Measurements from ENCODE around the gene HIGD2B. TPM values are rescaled to one million over a fixed set of nuclear protein-coding genes. Genes with fewer than 3 reads are reported as not detected.

The HIGD2B gene, protein sequence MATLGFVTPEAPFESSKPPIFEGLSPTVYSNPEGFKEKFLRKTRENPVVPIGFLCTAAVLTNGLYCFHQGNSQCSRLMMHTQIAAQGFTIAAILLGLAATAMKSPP
- total RNA-seq (ENCODE audit: low replicate concordance), result not detected in 2 replicates

DNA sequence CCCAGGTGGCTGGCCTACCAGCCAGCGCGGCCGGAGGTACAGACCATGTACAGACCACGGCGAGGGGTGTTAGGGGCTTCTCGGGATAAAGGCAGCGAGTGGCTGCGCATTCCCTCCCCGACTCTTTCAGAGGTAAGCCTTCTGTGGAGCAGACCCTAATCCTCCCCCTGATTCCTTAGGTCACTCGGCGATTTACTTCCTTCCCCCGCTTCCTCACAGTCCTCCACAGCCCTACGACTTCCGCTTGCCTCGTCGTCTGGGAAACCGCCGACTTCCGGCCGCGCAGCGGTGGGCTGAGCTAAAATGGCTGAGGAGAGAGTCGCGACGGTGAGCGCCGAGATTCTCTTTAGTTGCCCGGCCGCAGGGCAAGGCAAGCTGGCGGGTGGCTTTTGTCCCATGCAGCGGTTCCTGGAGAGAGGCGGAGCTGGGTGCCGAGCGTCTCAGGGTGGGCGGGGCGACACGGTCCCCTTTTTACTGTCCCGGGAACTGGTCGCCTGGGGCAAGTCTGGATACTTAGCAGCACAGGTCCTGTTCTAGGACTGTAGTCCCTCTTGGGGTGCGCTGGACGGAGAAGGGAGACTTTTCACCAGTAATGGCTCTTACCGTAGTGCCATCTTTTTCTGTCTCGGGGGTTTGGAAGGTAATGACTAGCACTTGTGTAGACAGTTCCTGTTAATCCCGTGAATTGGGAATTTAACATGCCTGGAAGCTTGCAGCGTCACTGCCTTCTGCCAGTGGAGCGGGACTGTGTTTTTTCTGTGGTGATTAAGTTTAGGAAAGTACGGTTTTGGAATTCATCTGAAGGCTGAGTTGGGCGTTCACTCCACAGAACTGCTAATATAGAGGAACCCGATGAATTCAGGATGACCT, at the start of gene HIGD2B, which contains the start of gene BBS4:
TSS of gene HIGD2B (minus strand) at position 258 of the 870 bp plus-strand sequence. CDS start 9,808 bp downstream, outside the sequence.
TSS of gene BBS4 (plus strand) at position 283 of the 870 bp plus-strand sequence. CDS start at position 304, 21 bp downstream.
- Histone ChIP-seq H3F3A (ENCODE audit: low read depth) (peaks cover 23% of the 10 kb centered on the region), H3K4me3 (peak within 1 kb of the TSS; percentile 64), H3K27ac (peak within 1 kb of the TSS; percentile 34), H3K36me3 (no peaks in the 10 kb centered on the region), H3K4me2 (peak within 1 kb of the TSS; percentile 86), H3K9me3 (ENCODE audit: low read depth) (no peaks in the 10 kb centered on the region), H3K9ac (peak within 1 kb of the TSS; percentile 58), H3K4me1 (peaks cover 6% of the 10 kb centered on the region), H3K79me2 (ENCODE audit: low read depth) (peaks cover 25% of the 10 kb centered on the region), H4K20me1 (ENCODE audit: low read depth) (no peaks in the 10 kb centered on the region), H3K27me3 (no peaks in the 10 kb centered on the region), H2AFZ (replicated peaks) (peak within 1 kb of the TSS; percentile 66)
- DNase-seq (ENCODE audit: low spot score), result peak; percentile 94
- Mint-ChIP-seq H3K9me3 (no peaks in the 10 kb centered on the region), H3K27ac (peak within 1 kb of the TSS; percentile 98), H3K36me3 (no peaks in the 10 kb centered on the region), H3K27me3 (ENCODE audit: insufficient read depth, low read depth) (no peaks in the 10 kb centered on the region), H3K4me3 (peak within 1 kb of the TSS; percentile 97), H3K4me1 (peaks cover 9% of the 10 kb centered on the region)
- TF ChIP-seq EZH2 (IDR thresholded peaks at IDR 0.05), result no peak
- no peak for TF ChIP-seq EZH2phosphoT487 (IDR thresholded peaks at IDR 0.05)
- TF ChIP-seq, protein P1, sequence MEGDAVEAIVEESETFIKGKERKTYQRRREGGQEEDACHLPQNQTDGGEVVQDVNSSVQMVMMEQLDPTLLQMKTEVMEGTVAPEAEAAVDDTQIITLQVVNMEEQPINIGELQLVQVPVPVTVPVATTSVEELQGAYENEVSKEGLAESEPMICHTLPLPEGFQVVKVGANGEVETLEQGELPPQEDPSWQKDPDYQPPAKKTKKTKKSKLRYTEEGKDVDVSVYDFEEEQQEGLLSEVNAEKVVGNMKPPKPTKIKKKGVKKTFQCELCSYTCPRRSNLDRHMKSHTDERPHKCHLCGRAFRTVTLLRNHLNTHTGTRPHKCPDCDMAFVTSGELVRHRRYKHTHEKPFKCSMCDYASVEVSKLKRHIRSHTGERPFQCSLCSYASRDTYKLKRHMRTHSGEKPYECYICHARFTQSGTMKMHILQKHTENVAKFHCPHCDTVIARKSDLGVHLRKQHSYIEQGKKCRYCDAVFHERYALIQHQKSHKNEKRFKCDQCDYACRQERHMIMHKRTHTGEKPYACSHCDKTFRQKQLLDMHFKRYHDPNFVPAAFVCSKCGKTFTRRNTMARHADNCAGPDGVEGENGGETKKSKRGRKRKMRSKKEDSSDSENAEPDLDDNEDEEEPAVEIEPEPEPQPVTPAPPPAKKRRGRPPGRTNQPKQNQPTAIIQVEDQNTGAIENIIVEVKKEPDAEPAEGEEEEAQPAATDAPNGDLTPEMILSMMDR (IDR thresholded peaks at IDR 0.05), result no peak

DNA sequence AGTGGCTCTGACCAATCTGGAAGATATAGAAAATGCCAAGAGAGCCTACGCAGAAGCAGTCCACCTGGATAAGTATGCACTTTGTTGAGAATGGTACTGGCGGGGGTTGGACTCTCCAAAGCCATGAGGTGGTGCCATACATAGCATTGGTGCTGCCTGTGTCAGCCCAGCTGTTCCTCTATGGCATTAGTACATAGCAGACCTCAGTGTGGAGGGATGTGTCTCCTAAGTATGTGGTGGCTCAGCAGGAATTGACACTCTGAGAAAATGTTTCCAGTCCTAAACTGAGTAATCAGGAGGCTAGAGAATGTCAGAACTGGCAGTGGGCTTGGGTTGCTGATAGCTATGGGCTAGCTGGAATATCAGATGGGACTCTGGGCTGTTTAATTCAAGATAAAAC, 49.1 kb upstream of the HIGD2B start:
- TF ChIP-seq, protein P1 (IDR thresholded peaks at IDR 0.05), result no peak
- TF ChIP-seq EZH2phosphoT487 (IDR thresholded peaks at IDR 0.05) (no peak), EZH2 (IDR thresholded peaks at IDR 0.05) (no peak)
- no peaks in the 10 kb centered on the region for H3K27me3 ChIP-seq
- Mint-ChIP-seq H3K27me3 (ENCODE audit: insufficient read depth, low read depth) (no peaks in the 10 kb centered on the region), H3K27ac (no peak overlapping the region), H3K4me3 (no peak overlapping the region), H3K9me3 (no peaks in the 10 kb centered on the region), H3K36me3 (peaks cover 30% of the 10 kb centered on the region), H3K4me1 (no peaks in the 10 kb centered on the region)
- H3F3A ChIP-seq (ENCODE audit: low read depth), result no peaks in the 10 kb centered on the region
- H3K27ac ChIP-seq, result no peak overlapping the region
- peaks cover 5% of the 10 kb centered on the region for H3K36me3 ChIP-seq
- no peaks in the 10 kb centered on the region for H3K9me3 ChIP-seq (ENCODE audit: low read depth)
- H3K4me1 ChIP-seq, result no peaks in the 10 kb centered on the region
- H4K20me1 ChIP-seq (ENCODE audit: low read depth), result no peaks in the 10 kb centered on the region
- H3K4me2 ChIP-seq, result no peak overlapping the region
- H2AFZ ChIP-seq (replicated peaks), result no peak overlapping the region
- H3K79me2 ChIP-seq (ENCODE audit: low read depth), result no peaks in the 10 kb centered on the region
- DNase-seq (ENCODE audit: low spot score), result no peak
- no peak overlapping the region for H3K9ac ChIP-seq
- H3K4me3 ChIP-seq, result no peak overlapping the region

DNA sequence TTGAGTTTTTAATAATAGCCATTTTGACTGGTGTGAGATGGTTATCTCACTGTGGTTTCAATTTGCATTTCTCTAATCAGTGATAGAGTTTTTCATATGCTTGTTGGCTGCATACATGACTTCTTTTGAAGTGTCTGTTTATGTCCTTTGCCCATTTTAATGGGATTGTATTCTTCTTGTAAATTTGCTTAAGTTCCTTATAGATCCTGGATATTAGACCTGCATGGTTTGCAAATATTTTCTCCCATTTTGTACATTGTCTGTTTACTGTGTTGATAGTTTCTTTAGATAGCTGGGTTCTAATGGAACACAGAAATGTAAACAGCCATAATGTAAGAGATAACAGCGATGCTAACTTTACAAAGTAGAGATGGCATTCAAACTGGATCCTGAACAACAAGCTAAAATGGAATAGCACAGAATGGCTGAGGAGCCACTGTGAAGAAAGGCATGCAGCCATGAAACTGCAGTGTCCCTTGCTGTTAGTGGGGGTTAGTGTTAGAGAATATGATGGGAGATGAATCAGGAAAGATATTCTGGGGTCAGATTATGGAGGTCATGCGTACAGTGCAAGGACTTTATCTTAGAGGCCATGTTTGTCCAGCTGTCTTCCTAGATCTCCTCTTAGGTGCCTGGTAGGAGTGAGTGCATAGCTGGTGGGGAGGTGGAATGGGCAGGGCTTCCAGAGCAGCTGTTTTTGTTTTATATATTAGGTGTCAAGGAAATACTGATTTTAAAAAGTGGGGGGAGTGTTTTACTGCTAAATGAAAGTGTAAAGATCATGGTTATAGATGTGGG, 48.2 kb upstream of the HIGD2B start:
- H3K4me1 Mint-ChIP-seq, result no peaks in the 10 kb centered on the region
- peaks cover 29% of the 10 kb centered on the region for H3K36me3 Mint-ChIP-seq

More for the DNA sequence above, 48.2 kb upstream of the HIGD2B start:
- no peaks in the 10 kb centered on the region for H3K27me3 ChIP-seq
- H3K79me2 ChIP-seq (ENCODE audit: low read depth), result no peaks in the 10 kb centered on the region
- H3F3A ChIP-seq (ENCODE audit: low read depth), result no peaks in the 10 kb centered on the region
- H3K4me1 ChIP-seq, result no peaks in the 10 kb centered on the region
- no peaks in the 10 kb centered on the region for H4K20me1 ChIP-seq (ENCODE audit: low read depth)
- no peak for DNase-seq (ENCODE audit: low spot score)
- H3K9ac ChIP-seq, result no peak overlapping the region
- Mint-ChIP-seq H3K27me3 (ENCODE audit: insufficient read depth, low read depth) (no peaks in the 10 kb centered on the region), H3K4me3 (no peak overlapping the region), H3K9me3 (no peaks in the 10 kb centered on the region), H3K27ac (no peak overlapping the region)
- H3K9me3 ChIP-seq (ENCODE audit: low read depth), result no peaks in the 10 kb centered on the region
- H3K36me3 ChIP-seq, result peaks cover 5% of the 10 kb centered on the region
- H3K4me3 ChIP-seq, result no peak overlapping the region
- TF ChIP-seq, protein P1 (IDR thresholded peaks at IDR 0.05), result no peak
- no peak for TF ChIP-seq EZH2 (IDR thresholded peaks at IDR 0.05)
- no peak for TF ChIP-seq EZH2phosphoT487 (IDR thresholded peaks at IDR 0.05)
- no peak overlapping the region for H3K27ac ChIP-seq
- H3K4me2 ChIP-seq, result no peak overlapping the region
- H2AFZ ChIP-seq (replicated peaks), result no peak overlapping the region
